ENCODE data around the gene DNMBP. TPM values are rescaled to one million over a fixed set of nuclear protein-coding genes. Genes with fewer than 3 reads are reported as not detected.
"Not testable (repeated sequence)": the region's sequence is repeated elsewhere in the genome, so short reads cannot be mapped to it uniquely, and the experiment has no call there.

The DNMBP gene
- total RNA-seq, 5 donors from 2014 or later (not counting 1 experiment from before 2014, with no cell fraction given): 4.4 to 5.8 (median 4.6) TPM

- H3K4me3 ChIP-seq (ENCODE audit: control insufficient read depth in 1 of 2, extremely low read depth in 1 of 2, low read length in 1 of 2); H3K4me1 ChIP-seq (ENCODE audit: control insufficient read depth in 1 of 2, extremely low read depth in 1 of 2, insufficient read depth in 2 of 2, low read length in 2 of 2); H3K9me3 ChIP-seq; H3K4me3 Mint-ChIP-seq; H3K27me3 Mint-ChIP-seq; CTCF ChIA-PET; H3K27me3 ChIP-seq (replicated peaks in 1 of 2; ENCODE audit: control insufficient read depth in 2 of 2, extremely low read depth in 1 of 2, insufficient read depth in 2 of 2, low read length in 1 of 2); H3K27ac ChIP-seq (ENCODE audit: low read length); H3K36me3 ChIP-seq (ENCODE audit: control insufficient read depth in 2 of 2, extremely low read depth in 1 of 2, insufficient read depth in 1 of 2, low read length in 1 of 2); H3K27ac Mint-ChIP-seq; H3K4me1 Mint-ChIP-seq; POLR2A ChIA-PET; ATAC-seq (replicated peaks in 1 of 4); H3K9me3 Mint-ChIP-seq; DNase-seq: not testable (repeated sequence)
- H3K36me3 Mint-ChIP-seq: peaks cover 16% of the 10 kb centered on the region
- WGBS (ENCODE audit: insufficient coverage): no CpG with 5 or more reads among the region's 7 CpGs
Observed at GRCh38 chr10:99963467-99964165, 46.1 kb downstream of the DNMBP start.

- Histone ChIP-seq H3K36me3 (ENCODE audit: control insufficient read depth in 2 of 2, extremely low read depth in 1 of 2, insufficient read depth in 1 of 2, low read length in 1 of 2) (peaks cover 7 to 8% of the 10 kb centered on the region in 2 donors), H3K27ac (ENCODE audit: low read length) (no peak overlapping the region), H3K4me1 (ENCODE audit: control insufficient read depth in 1 of 2, extremely low read depth in 1 of 2, insufficient read depth in 2 of 2, low read length in 2 of 2) (no peaks in the 10 kb centered on the region), H3K27me3 (replicated peaks in 1 of 2; ENCODE audit: control insufficient read depth in 2 of 2, extremely low read depth in 1 of 2, insufficient read depth in 2 of 2, low read length in 1 of 2) (no peaks in the 10 kb centered on the region), H3K4me3 (ENCODE audit: control insufficient read depth in 1 of 2, extremely low read depth in 1 of 2, low read length in 1 of 2) (no peak overlapping the region), H3K9me3 (no peaks in the 10 kb centered on the region)
- ChIA-PET POLR2A (no interaction called here), CTCF (no interaction called here)
- Mint-ChIP-seq H3K4me1 (no peaks in the 10 kb centered on the region), H3K27me3 (no peaks in the 10 kb centered on the region), H3K9me3 (no peaks in the 10 kb centered on the region), H3K27ac (no peak overlapping the region), H3K36me3 (peaks cover 24% of the 10 kb centered on the region), H3K4me3 (no peak overlapping the region)
- ATAC-seq (replicated peaks in 1 of 4) (no peak), DNase-seq (no peak)
- WGBS (ENCODE audit: insufficient coverage): no CpG with 5 or more reads among the region's 6 CpGs
Observed at GRCh38 chr10:99958806-99959205, 50.9 kb downstream of the DNMBP start.

GRCh38 chr10:99958302-99958701 is 51.4 kb downstream of the DNMBP start:
- no peaks in the 10 kb centered on the region for H3K4me1 ChIP-seq (ENCODE audit: control insufficient read depth in 1 of 2, extremely low read depth in 1 of 2, insufficient read depth in 2 of 2, low read length in 2 of 2)
- CTCF ChIA-PET: no interaction called here
- Mint-ChIP-seq H3K27ac (no peak overlapping the region), H3K36me3 (peaks cover 27% of the 10 kb centered on the region), H3K9me3 (no peaks in the 10 kb centered on the region), H3K4me3 (no peak overlapping the region), H3K4me1 (no peaks in the 10 kb centered on the region), H3K27me3 (no peaks in the 10 kb centered on the region)
- H3K36me3 ChIP-seq (ENCODE audit: control insufficient read depth in 2 of 2, extremely low read depth in 1 of 2, insufficient read depth in 1 of 2, low read length in 1 of 2): peaks cover 7 to 8% of the 10 kb centered on the region in 2 donors
- no peak for DNase-seq
- ATAC-seq (replicated peaks in 1 of 4): no peak
- H3K4me3 ChIP-seq (ENCODE audit: control insufficient read depth in 1 of 2, extremely low read depth in 1 of 2, low read length in 1 of 2): no peak overlapping the region
- no CpG with 5 or more reads among the region's 2 CpGs for WGBS (ENCODE audit: insufficient coverage)
- H3K27ac ChIP-seq (ENCODE audit: low read length): no peak overlapping the region
- H3K27me3 ChIP-seq (replicated peaks in 1 of 2; ENCODE audit: control insufficient read depth in 2 of 2, extremely low read depth in 1 of 2, insufficient read depth in 2 of 2, low read length in 1 of 2): no peaks in the 10 kb centered on the region
- POLR2A ChIA-PET: no interaction called here
- no peaks in the 10 kb centered on the region for H3K9me3 ChIP-seq

GRCh38 chr10:99953510-99953909 is 56.2 kb downstream of the DNMBP start:
- H3K4me3 ChIP-seq (ENCODE audit: control insufficient read depth in 1 of 2, extremely low read depth in 1 of 2, low read length in 1 of 2); H3K4me3 Mint-ChIP-seq; ATAC-seq (replicated peaks in 1 of 4); H3K4me1 Mint-ChIP-seq; H3K27ac Mint-ChIP-seq; H3K27ac ChIP-seq (ENCODE audit: low read length); POLR2A ChIA-PET; H3K9me3 ChIP-seq; H3K27me3 Mint-ChIP-seq; H3K4me1 ChIP-seq (ENCODE audit: control insufficient read depth in 1 of 2, extremely low read depth in 1 of 2, insufficient read depth in 2 of 2, low read length in 2 of 2); DNase-seq; H3K27me3 ChIP-seq (replicated peaks in 1 of 2; ENCODE audit: control insufficient read depth in 2 of 2, extremely low read depth in 1 of 2, insufficient read depth in 2 of 2, low read length in 1 of 2): not testable (repeated sequence)
- WGBS (ENCODE audit: insufficient coverage): 100% methylated on average over 1 of the region's 3 CpGs
- Mint-ChIP-seq H3K36me3 (peaks cover 59% of the 10 kb centered on the region), H3K9me3 (peaks cover 7 to 17% (median 8%) of the 10 kb centered on the region in 3 donors)
- CTCF ChIA-PET: interaction anchor here in 1 of 2 donors (0.6 kb wide), 1 partner anchor 66 kb away, joined by 3 read pairs; no protein-coding TSS in a partner anchor
- peaks cover 8 to 12% of the 10 kb centered on the region in 2 donors for H3K36me3 ChIP-seq (ENCODE audit: control insufficient read depth in 2 of 2, extremely low read depth in 1 of 2, insufficient read depth in 1 of 2, low read length in 1 of 2)

- ChIA-PET CTCF (no interaction called here), POLR2A (interaction anchor here in 1 of 2 donors (0.7 kb wide), 1 partner anchor 453 kb away, joined by 3 read pairs; no protein-coding TSS in a partner anchor)
- ATAC-seq (replicated peaks in 1 of 4): no peak
- H3K27me3 Mint-ChIP-seq: no peaks in the 10 kb centered on the region
- no peaks in the 10 kb centered on the region for H3K4me1 Mint-ChIP-seq
- peaks cover 63% of the 10 kb centered on the region for H3K36me3 Mint-ChIP-seq
- Histone ChIP-seq H3K9me3 (no peaks in the 10 kb centered on the region), H3K27ac (ENCODE audit: low read length) (no peak overlapping the region), H3K36me3 (ENCODE audit: control insufficient read depth in 2 of 2, extremely low read depth in 1 of 2, insufficient read depth in 1 of 2, low read length in 1 of 2) (peaks cover 8 to 12% of the 10 kb centered on the region in 2 donors), H3K4me1 (ENCODE audit: control insufficient read depth in 1 of 2, extremely low read depth in 1 of 2, insufficient read depth in 2 of 2, low read length in 2 of 2) (no peaks in the 10 kb centered on the region), H3K27me3 (replicated peaks in 1 of 2; ENCODE audit: control insufficient read depth in 2 of 2, extremely low read depth in 1 of 2, insufficient read depth in 2 of 2, low read length in 1 of 2) (no peaks in the 10 kb centered on the region), H3K4me3 (ENCODE audit: control insufficient read depth in 1 of 2, extremely low read depth in 1 of 2, low read length in 1 of 2) (no peak overlapping the region)
- no CpG with 5 or more reads among the region's 2 CpGs for whole genome bisulfite sequencing (ENCODE audit: insufficient coverage)
- H3K9me3 Mint-ChIP-seq: peaks cover 7 to 17% (median 8%) of the 10 kb centered on the region in 3 donors
- H3K4me3 Mint-ChIP-seq: no peak overlapping the region
- no peak overlapping the region for H3K27ac Mint-ChIP-seq
- DNase-seq: no peak
Observed at GRCh38 chr10:99952799-99953198, 56.9 kb downstream of the DNMBP start.

- CTCF ChIA-PET; H3K27me3 ChIP-seq (replicated peaks in 1 of 2; ENCODE audit: control insufficient read depth in 2 of 2, extremely low read depth in 1 of 2, insufficient read depth in 2 of 2, low read length in 1 of 2); POLR2A ChIA-PET; H3K27ac Mint-ChIP-seq; H3K9me3 Mint-ChIP-seq; ATAC-seq (replicated peaks in 1 of 4); H3K27me3 Mint-ChIP-seq; H3K27ac ChIP-seq (ENCODE audit: low read length); H3K4me3 Mint-ChIP-seq; DNase-seq; H3K36me3 ChIP-seq (ENCODE audit: control insufficient read depth in 2 of 2, extremely low read depth in 1 of 2, insufficient read depth in 1 of 2, low read length in 1 of 2); H3K4me1 ChIP-seq (ENCODE audit: control insufficient read depth in 1 of 2, extremely low read depth in 1 of 2, insufficient read depth in 2 of 2, low read length in 2 of 2); H3K4me1 Mint-ChIP-seq; H3K4me3 ChIP-seq (ENCODE audit: control insufficient read depth in 1 of 2, extremely low read depth in 1 of 2, low read length in 1 of 2); H3K9me3 ChIP-seq: not testable (repeated sequence)
- peaks cover 23% of the 10 kb centered on the region for H3K36me3 Mint-ChIP-seq
- 100% methylated on average over 2 of the region's 2 CpGs for WGBS (ENCODE audit: insufficient coverage)
Observed at GRCh38 chr10:99946051-99946450, 63.7 kb downstream of the DNMBP start.

Measured in T-cell (primary cell).